Myocyte (in vitro differentiated cells): ENCODE results near the gene GRIK4. TPM values are rescaled to one million over a fixed set of nuclear protein-coding genes. Genes with fewer than 3 reads are reported as not detected.

Source experiments
- DNase-seq: peaks from one replicate; pipeline ENCODE4 v3.0.0-alpha.2; 2012; ENCODE audit warnings: low read depth
- total RNA-seq: library from RNA; depleted of rRNA; stranded (reverse); fragments of >200 nt; gene quantifications from 2 replicates; pipeline ENCODE4 v1.2.3, GENCODE V29; 2014

Gene GRIK4
- total RNA-seq, 1 donor from 2014 or later = 0.27 TPM

- no peak for DNase-seq
Measured at GRCh38 chr11:120869516-120870011, 358.0 kb downstream of the GRIK4 start.

GRCh38 chr11:120871194-120871593 is 359.6 kb downstream of the GRIK4 start:
- no peak for DNase-seq

- no peak for DNase-seq
Measured at GRCh38 chr11:120871924-120872323, 360.4 kb downstream of the GRIK4 start.

GRCh38 chr11:120873966-120874735 is 362.6 kb downstream of the GRIK4 start:
- no peak for DNase-seq

GRCh38 chr11:120875986-120876385 is 364.4 kb downstream of the GRIK4 start:
- no peak for DNase-seq

GRCh38 chr11:120877746-120878365 is 366.3 kb downstream of the GRIK4 start:
- no peak for DNase-seq

- DNase-seq = no peak
Measured at GRCh38 chr11:120878781-120879180, 367.2 kb downstream of the GRIK4 start.

GRCh38 chr11:120880498-120881175 is 369.1 kb downstream of the GRIK4 start:
- no peak for DNase-seq

- DNase-seq = no peak
Measured at GRCh38 chr11:120881596-120881995, 370.0 kb downstream of the GRIK4 start.

GRCh38 chr11:120882175-120882574 is 370.6 kb downstream of the GRIK4 start:
- no peak for DNase-seq

- DNase-seq = no peak
Measured at GRCh38 chr11:120883404-120884080, 372.0 kb downstream of the GRIK4 start.

- no peak for DNase-seq
Measured at GRCh38 chr11:120884154-120885020, 372.8 kb downstream of the GRIK4 start.

- no peak for DNase-seq
Measured at GRCh38 chr11:120890609-120891320, 379.2 kb downstream of the GRIK4 start.

GRCh38 chr11:120893440-120894201 is 382.1 kb downstream of the GRIK4 start:
- no peak for DNase-seq

GRCh38 chr11:120894202-120894985 is 382.8 kb downstream of the GRIK4 start:
- peak; percentile 56 for DNase-seq

- DNase-seq = no peak
Measured at GRCh38 chr11:120896687-120897086, 385.1 kb downstream of the GRIK4 start.

GRCh38 chr11:120898568-120898967 is 387.0 kb downstream of the GRIK4 start:
- DNase-seq = no peak

- no peak for DNase-seq
Measured at GRCh38 chr11:120899720-120900119, 388.2 kb downstream of the GRIK4 start.
